Measurements from ENCODE around the gene RBMS1.

DNA sequence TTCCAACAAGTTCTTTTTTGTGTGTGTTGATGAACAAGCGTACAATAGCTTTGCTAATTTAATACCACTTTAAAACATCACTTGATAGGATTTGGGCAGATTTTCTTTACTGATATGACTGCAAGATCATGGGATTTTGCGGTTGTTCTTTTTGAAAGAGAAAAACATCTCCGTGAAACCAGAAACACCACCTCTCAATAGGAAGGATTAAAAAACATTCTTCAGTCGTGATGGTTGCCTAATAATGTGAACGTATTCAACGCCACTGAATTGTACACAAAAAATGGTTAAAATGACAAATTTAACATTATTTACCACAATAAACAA lies 19.3 kb downstream of the RBMS1 start:
- TF ChIP-seq, protein P1, sequence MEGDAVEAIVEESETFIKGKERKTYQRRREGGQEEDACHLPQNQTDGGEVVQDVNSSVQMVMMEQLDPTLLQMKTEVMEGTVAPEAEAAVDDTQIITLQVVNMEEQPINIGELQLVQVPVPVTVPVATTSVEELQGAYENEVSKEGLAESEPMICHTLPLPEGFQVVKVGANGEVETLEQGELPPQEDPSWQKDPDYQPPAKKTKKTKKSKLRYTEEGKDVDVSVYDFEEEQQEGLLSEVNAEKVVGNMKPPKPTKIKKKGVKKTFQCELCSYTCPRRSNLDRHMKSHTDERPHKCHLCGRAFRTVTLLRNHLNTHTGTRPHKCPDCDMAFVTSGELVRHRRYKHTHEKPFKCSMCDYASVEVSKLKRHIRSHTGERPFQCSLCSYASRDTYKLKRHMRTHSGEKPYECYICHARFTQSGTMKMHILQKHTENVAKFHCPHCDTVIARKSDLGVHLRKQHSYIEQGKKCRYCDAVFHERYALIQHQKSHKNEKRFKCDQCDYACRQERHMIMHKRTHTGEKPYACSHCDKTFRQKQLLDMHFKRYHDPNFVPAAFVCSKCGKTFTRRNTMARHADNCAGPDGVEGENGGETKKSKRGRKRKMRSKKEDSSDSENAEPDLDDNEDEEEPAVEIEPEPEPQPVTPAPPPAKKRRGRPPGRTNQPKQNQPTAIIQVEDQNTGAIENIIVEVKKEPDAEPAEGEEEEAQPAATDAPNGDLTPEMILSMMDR (IDR thresholded peaks at IDR 0.05): no peak
- TF ChIP-seq POLR2A (IDR thresholded peaks at IDR 0.05) (no peak), POLR2AphosphoS5 (IDR thresholded peaks at IDR 0.05; ENCODE audit: insufficient read depth in 1 of 2, low read depth in 1 of 2) (no peak)

All from vagina (tissue), 2 donors.